Neutrophil (primary cell): ENCODE results near the gene USP5.
"Not testable (repeated sequence)": the region's sequence is repeated elsewhere in the genome, so short reads cannot be mapped to it uniquely, and the experiment has no call there.

Source experiments
- H3K27ac ChIP-seq: fragments of 200-600 bp; sonication (generic); 2 replicates; pipeline ENCODE4 v1.5.1; 2016; ENCODE audit warnings: mild to moderate bottlenecking, moderate library complexity
- H3K27me3 ChIP-seq: fragments of 200-600 bp; sonication (generic); 2 replicates; pipeline ENCODE4 v1.6.0; 2016; ENCODE audit warnings: mild to moderate bottlenecking
- H3K36me3 ChIP-seq: fragments of 200-600 bp; sonication (generic); 2 replicates; pipeline ENCODE4 v1.5.1; 2017
- H3K4me1 ChIP-seq, 2 experiments: fragments of 200-600 bp in 1 of 2; sonication (generic) in 1 of 2; 1 replicate in 1 of 2; 2 replicates in 1 of 2; pipeline versions ENCODE4 v1.5.1 to v1.6.1; 2013 to 2016; ENCODE audit warnings: low read depth in 1 of 2, low read length in 1 of 2, mild to moderate bottlenecking in 1 of 2, moderate library complexity in 1 of 2; ENCODE audit not compliant: control insufficient read depth in 1 of 2, insufficient read depth in 1 of 2
- H3K4me3 ChIP-seq, 2 experiments: fragments of 200-600 bp in 1 of 2; sonication (generic) in 1 of 2; 1 replicate in 1 of 2; 2 replicates in 1 of 2; pipeline ENCODE4 v1.5.1; 2013 to 2016; ENCODE audit warnings: low read depth in 1 of 2, low read length in 1 of 2, mild to moderate bottlenecking in 1 of 2, moderate library complexity in 1 of 2
- H3K9me3 ChIP-seq: fragments of 200-600 bp; sonication (generic); 2 replicates; pipeline ENCODE4 v1.5.1; 2016
- CTCF ChIP-seq: fragments of 200-600 bp; sonication (generic); IDR thresholded peaks from 2 replicates; pipeline ENCODE4 v1.5.1; 2016; ENCODE audit warnings: antibody characterized with exemption

The USP5 gene

GRCh38 chr12:6863586-6864321 is 11.8 kb downstream of the USP5 start:
- Histone ChIP-seq H3K9me3 (no peaks in the 10 kb centered on the region), H3K36me3 (peaks cover 24% of the 10 kb centered on the region), H3K27ac (no peak overlapping the region), H3K4me1 (peaks cover 17 to 21% of the 10 kb centered on the region in 2 experiments), H3K4me3 (no peak overlapping the region), H3K27me3 (no peaks in the 10 kb centered on the region)
- no peak for TF ChIP-seq CTCF

GRCh38 chr12:6865307-6865706 is 13.4 kb downstream of the USP5 start:
- not testable (repeated sequence) for H3K4me3 ChIP-seq, H3K27me3 ChIP-seq, H3K9me3 ChIP-seq, H3K27ac ChIP-seq
- Histone ChIP-seq H3K36me3 (peaks cover 35% of the 10 kb centered on the region), H3K4me1 (peaks cover 33 to 35% of the 10 kb centered on the region in 2 experiments)

DNA sequence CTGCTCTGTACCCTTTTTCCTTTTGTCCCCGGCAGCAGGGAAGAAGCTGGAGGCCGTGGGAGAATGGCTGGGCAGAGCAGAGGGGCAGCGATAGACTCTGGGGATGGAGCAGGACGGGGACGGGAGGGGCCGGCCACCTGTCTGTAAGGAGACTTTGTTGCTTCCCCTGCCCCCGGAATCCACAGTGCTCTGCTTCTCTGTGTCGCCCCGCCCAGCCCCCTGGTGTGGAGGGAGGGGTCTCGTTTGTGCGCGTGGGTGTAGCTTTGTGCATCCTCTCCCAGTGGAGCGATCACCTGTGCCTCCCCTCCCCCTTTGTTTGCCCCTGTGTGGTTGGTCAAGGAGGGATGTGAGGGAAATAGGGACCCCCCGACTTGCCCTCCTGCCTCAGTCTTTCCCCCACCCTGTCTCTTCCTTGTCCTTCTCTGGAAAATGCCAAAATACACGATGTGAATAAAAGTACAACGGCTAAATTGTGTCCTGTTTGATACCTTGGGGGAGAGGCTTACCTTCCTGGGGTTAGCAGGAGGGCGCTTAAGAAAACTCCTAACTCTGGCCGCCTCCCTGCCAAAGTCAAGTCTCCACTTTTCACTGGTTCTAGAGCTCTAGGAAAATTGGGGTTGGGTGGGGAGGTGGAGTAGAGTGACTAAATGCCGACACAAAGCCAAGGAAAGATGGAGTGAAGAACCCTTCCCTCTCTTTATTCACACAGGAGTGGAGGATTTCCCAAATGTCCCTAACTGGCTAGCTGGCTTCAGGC is 14.4 kb downstream of the USP5 start:
- TF ChIP-seq CTCF: no peak
- H3K27ac ChIP-seq: peak overlapping the region; percentile 86
- peaks cover 43 to 44% of the 10 kb centered on the region in 2 experiments for H3K4me1 ChIP-seq
- peak overlapping the region; percentile 92 to 98 for H3K4me3 ChIP-seq
- H3K36me3 ChIP-seq: peaks cover 34% of the 10 kb centered on the region
- no peaks in the 10 kb centered on the region for H3K27me3 ChIP-seq
- no peaks in the 10 kb centered on the region for H3K9me3 ChIP-seq

GRCh38 chr12:6866920-6867412 is 15.0 kb downstream of the USP5 start:
- peaks cover 49 to 50% of the 10 kb centered on the region in 2 experiments for H3K4me1 ChIP-seq
- peaks cover 30% of the 10 kb centered on the region for H3K36me3 ChIP-seq
- peak overlapping the region; percentile 86 for H3K27ac ChIP-seq
- peak overlapping the region; percentile 92 to 98 for H3K4me3 ChIP-seq
- TF ChIP-seq CTCF: peak; percentile 60
- no peaks in the 10 kb centered on the region for H3K9me3 ChIP-seq
- H3K27me3 ChIP-seq: no peaks in the 10 kb centered on the region

GRCh38 chr12:6867413-6868210 is 15.7 kb downstream of the USP5 start, which contains the start of gene TPI1:
TSS of gene TPI1 (plus strand) at chr12:6867531. CDS start at chr12:6867567, 36 bp downstream.
- peaks cover 55 to 56% of the 10 kb centered on the region in 2 experiments for H3K4me1 ChIP-seq
- TF ChIP-seq CTCF: peak; percentile 6
- peak within 1 kb of the TSS; percentile 86 for H3K27ac ChIP-seq
- no peaks in the 10 kb centered on the region for H3K9me3 ChIP-seq
- peak within 1 kb of the TSS; percentile 92 to 98 for H3K4me3 ChIP-seq
- no peaks in the 10 kb centered on the region for H3K27me3 ChIP-seq
- peaks cover 30% of the 10 kb centered on the region for H3K36me3 ChIP-seq
